SU-DHL-6 (cell line): ENCODE results near the gene AIP.

Source experiments
- EZH2phosphoT487 ChIP-seq: fragments of 200-600 bp; sonication (generic), shearing (Covaris generic); conservative IDR thresholded peaks from 2 replicates; pipeline ENCODE4 v1.6.1; 2018; ENCODE audit warnings: mild to moderate bottlenecking, antibody characterized with exemption, low read length, moderate library complexity, mixed read lengths
- TF ChIP-seq, protein P1 (sequence below): fragments of 200-600 bp; sonication (generic); IDR thresholded peaks from one replicate; pipeline ENCODE4 v1.5.1; 2017; ENCODE audit warnings: antibody characterized with exemption, mild to moderate bottlenecking, low read length, moderate library complexity; ENCODE audit not compliant: insufficient read depth, poor library complexity, severe bottlenecking

DNA sequence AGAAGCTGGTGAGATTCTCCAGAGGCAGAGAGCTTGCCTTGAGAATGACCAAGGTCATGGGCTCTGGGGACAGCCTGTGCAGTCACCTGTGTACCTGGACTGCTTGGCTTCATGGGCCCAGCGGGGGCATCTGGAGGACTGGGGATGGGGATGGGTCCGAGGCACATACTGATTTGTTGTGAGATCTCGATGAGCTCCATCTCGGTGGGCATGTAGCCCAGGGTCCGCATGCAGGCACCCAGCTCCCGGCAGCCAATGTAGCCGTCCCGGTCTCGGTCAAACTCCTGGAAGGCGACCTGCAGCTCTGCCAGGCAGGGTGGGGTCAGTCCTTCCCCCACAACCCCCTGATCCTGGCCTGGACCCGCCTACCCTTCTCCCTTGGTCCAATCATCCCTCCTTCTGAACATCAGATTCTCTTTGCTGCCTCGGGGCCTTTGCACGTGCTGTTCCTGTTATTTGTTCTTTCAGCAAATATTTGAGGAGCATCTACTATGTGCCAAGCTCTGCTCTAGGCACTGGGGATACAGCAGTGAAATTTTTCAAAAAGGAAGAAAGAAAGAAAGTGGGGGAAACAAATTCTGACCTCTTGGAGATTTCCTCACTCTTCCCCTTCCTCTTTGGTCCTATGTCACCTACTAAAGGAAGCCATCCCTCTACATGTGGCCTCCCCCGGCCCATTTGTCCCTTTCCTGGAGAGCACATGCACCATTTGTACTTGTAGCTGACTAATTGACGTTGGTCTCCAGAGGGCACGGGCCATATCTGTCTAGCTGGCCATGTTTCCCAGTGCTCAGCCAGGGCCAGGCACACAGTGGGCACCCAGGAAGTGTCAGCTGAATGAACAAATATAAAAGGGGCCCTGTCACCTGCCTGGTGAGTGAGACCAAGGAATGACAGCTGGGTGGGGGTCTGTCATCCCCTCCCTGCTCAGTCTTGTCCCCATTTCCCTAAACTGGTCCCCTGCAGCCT lies 38.3 kb downstream of the AIP start:
- TF ChIP-seq, protein P1, sequence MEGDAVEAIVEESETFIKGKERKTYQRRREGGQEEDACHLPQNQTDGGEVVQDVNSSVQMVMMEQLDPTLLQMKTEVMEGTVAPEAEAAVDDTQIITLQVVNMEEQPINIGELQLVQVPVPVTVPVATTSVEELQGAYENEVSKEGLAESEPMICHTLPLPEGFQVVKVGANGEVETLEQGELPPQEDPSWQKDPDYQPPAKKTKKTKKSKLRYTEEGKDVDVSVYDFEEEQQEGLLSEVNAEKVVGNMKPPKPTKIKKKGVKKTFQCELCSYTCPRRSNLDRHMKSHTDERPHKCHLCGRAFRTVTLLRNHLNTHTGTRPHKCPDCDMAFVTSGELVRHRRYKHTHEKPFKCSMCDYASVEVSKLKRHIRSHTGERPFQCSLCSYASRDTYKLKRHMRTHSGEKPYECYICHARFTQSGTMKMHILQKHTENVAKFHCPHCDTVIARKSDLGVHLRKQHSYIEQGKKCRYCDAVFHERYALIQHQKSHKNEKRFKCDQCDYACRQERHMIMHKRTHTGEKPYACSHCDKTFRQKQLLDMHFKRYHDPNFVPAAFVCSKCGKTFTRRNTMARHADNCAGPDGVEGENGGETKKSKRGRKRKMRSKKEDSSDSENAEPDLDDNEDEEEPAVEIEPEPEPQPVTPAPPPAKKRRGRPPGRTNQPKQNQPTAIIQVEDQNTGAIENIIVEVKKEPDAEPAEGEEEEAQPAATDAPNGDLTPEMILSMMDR: no peak
- no peak for TF ChIP-seq EZH2phosphoT487
